Suprapubic skin (tissue), 4 donors: ENCODE results near the gene PTCHD4.

Experiments used
- CTCF ChIP-seq, 2 donors: fragments of 200-600 bp in 1 of 2; fragments of 450-650 bp in 1 of 2; sonication (generic) in 1 of 2; IDR thresholded peaks; one replicate each; pipeline ENCODE4 v1.5.1; 2016 to 2019; ENCODE audit warnings: antibody characterized with exemption in 2 of 2, mild to moderate bottlenecking in 1 of 2, moderate library complexity in 1 of 2
- EP300 ChIP-seq: sonication (generic); formaldehyde crosslinking; IDR thresholded peaks from one replicate; pipeline ENCODE4 v1.6.1; 2017; ENCODE audit warnings: antibody characterized with exemption
- POLR2A ChIP-seq, 2 donors: fragments of 450-650 bp; IDR thresholded peaks; one replicate each; pipeline ENCODE4 v1.6.1; 2017; ENCODE audit warnings: antibody characterized with exemption in 2 of 2, mild to moderate bottlenecking in 2 of 2, moderate library complexity in 2 of 2
- POLR2AphosphoS5 ChIP-seq, 3 donors: sonication (generic); formaldehyde crosslinking; IDR thresholded peaks; one replicate each; pipeline ENCODE4 v1.6.1; 2017; ENCODE audit warnings: antibody characterized with exemption in 3 of 3

GRCh38 chr6:48150701-48151100 lies 39.7 kb upstream of the PTCHD4 start:
- TF ChIP-seq POLR2AphosphoS5 (IDR thresholded peaks at IDR 0.05): no peak
- TF ChIP-seq CTCF (IDR thresholded peaks at IDR 0.05): no peak
- TF ChIP-seq POLR2A (IDR thresholded peaks at IDR 0.05): no peak
- no peak for TF ChIP-seq EP300
